ENCODE measurements around the gene ARPP21. TPM values are rescaled to one million over a fixed set of nuclear protein-coding genes. Genes with fewer than 3 reads are reported as not detected.

The ARPP21 gene
- total RNA-seq, 4 donors from 2014 or later: not detected

DNA sequence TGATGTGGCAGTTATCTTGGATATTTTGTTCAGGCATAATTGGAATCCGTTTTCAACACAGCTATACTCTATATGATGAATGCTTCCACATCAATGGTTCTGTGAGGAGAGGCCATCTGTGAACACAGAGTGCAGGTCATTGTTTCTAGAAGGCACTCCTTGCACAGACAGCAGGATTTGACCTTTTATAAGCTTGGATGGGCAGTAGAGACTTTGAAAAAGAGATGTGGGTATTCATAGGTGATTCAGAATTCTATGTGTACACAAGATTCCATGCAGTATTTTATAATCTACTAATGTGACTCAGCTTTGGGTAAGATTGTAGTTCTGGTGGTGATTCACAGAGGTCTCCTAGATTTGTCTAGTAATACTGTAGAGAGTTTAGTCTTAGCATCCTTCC is 12.5 kb downstream of the ARPP21 start:
- H3K4me1 ChIP-seq: no peaks in the 10 kb centered on the region
- intact Hi-C loops (cut with DNase I): no loop called here
- H3K36me3 ChIP-seq: no peaks in the 10 kb centered on the region
- H3K9me3 ChIP-seq: no peaks in the 10 kb centered on the region
- no peaks in the 10 kb centered on the region for H3K27me3 ChIP-seq
- 56 to 60% methylated on average over 1 of the region's 1 CpG for WGBS, 2 donors
- H3K4me3 ChIP-seq: no peak overlapping the region
- no peak for DNase-seq
- H3K27ac ChIP-seq: no peak overlapping the region
- TF ChIP-seq POLR2A (IDR thresholded peaks at IDR 0.05): no peak
- TF ChIP-seq, protein P1, sequence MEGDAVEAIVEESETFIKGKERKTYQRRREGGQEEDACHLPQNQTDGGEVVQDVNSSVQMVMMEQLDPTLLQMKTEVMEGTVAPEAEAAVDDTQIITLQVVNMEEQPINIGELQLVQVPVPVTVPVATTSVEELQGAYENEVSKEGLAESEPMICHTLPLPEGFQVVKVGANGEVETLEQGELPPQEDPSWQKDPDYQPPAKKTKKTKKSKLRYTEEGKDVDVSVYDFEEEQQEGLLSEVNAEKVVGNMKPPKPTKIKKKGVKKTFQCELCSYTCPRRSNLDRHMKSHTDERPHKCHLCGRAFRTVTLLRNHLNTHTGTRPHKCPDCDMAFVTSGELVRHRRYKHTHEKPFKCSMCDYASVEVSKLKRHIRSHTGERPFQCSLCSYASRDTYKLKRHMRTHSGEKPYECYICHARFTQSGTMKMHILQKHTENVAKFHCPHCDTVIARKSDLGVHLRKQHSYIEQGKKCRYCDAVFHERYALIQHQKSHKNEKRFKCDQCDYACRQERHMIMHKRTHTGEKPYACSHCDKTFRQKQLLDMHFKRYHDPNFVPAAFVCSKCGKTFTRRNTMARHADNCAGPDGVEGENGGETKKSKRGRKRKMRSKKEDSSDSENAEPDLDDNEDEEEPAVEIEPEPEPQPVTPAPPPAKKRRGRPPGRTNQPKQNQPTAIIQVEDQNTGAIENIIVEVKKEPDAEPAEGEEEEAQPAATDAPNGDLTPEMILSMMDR (IDR thresholded peaks at IDR 0.05): no peak

DNA sequence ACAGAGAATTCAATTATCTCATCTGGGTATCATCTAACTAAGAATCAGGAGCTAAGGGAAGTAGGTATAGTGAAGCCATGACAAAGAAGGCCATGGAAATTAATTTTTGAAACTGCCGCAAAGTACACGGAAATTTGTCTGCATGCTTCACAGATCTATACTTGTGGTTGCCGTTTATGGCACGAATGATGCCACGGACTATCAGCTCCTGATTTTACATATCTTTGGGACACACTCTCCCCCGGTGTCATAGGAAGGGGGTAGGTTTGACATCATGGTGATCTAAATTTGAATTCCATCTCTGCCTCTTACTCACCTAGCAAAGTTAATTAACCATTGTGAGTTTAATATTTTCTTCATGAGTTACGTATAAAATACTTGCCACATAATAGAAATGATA is 14.0 kb downstream of the ARPP21 start:
- TF ChIP-seq, protein P1 (IDR thresholded peaks at IDR 0.05): no peak
- TF ChIP-seq POLR2A (IDR thresholded peaks at IDR 0.05): no peak

DNA sequence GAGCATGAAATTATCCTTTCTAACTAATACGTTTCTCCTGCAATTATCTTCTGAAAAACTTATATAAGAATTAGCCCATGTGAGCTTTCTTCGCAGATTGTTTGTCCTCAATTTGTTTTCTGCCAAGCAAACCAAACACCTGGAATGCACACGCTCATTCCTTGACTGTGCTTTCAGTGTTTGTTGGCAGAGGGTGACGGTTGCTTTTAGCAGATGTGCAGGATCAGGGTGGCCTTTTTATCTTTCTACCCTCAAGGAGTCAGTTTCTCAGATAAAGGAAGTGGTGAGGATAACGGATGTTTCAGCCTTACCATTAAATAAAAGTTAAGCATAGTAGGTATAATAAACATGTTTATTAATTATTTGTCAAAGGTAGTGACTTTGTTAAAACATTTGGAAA is 15.2 kb downstream of the ARPP21 start:
- Histone ChIP-seq H3K9me3 (no peaks in the 10 kb centered on the region), H3K27ac (no peak overlapping the region), H3K4me3 (no peak overlapping the region), H3K27me3 (no peaks in the 10 kb centered on the region), H3K4me1 (no peaks in the 10 kb centered on the region), H3K36me3 (no peaks in the 10 kb centered on the region)
- intact Hi-C loops (cut with DNase I): no loop called here
- TF ChIP-seq, protein P1 (IDR thresholded peaks at IDR 0.05): no peak
- TF ChIP-seq POLR2A (IDR thresholded peaks at IDR 0.05): no peak
- DNase-seq: no peak
- WGBS, 2 donors: 48 to 50% methylated on average over 5 of the region's 5 CpGs

More for the DNA sequence above, 14.0 kb downstream of the ARPP21 start:
- DNase-seq: no peak
- Histone ChIP-seq H3K27me3 (no peaks in the 10 kb centered on the region), H3K4me3 (no peak overlapping the region), H3K36me3 (no peaks in the 10 kb centered on the region), H3K27ac (no peak overlapping the region), H3K9me3 (no peaks in the 10 kb centered on the region), H3K4me1 (no peaks in the 10 kb centered on the region)
- intact Hi-C loops (cut with DNase I): no loop called here
- WGBS, 2 donors: 81 to 85% methylated on average over 7 of the region's 7 CpGs

DNA sequence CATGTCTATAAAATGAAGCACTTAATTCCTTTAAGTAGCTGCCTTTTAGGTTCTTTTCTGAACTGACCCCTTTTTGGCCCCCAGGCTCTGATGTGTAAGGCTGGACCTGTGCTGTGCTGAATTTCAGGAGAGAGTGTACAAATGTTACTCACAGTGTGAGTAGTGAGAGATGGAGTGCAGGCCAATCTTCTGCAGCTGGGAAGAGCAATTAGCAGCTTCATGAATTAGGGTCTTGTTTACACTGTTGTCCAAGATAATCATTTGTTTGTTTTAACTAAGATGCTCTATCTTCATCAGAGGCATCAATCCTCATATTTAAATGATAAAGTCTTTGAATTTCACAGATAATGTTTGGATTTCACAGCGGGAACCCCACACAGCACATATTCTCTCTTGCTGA is 19.4 kb downstream of the ARPP21 start:
- no peaks in the 10 kb centered on the region for H3K36me3 ChIP-seq
- no peaks in the 10 kb centered on the region for H3K27me3 ChIP-seq
- peaks cover 0 to 5% (median 0%) of the 10 kb centered on the region in 3 donors for H3K4me1 ChIP-seq
- H3K27ac ChIP-seq: no peak overlapping the region
- no peak for TF ChIP-seq POLR2A (IDR thresholded peaks at IDR 0.05)
- TF ChIP-seq, protein P1 (IDR thresholded peaks at IDR 0.05): no peak
- 63 to 81% methylated on average over 1 of the region's 1 CpG for WGBS, 2 donors
- H3K9me3 ChIP-seq: no peaks in the 10 kb centered on the region
- no peak overlapping the region for H3K4me3 ChIP-seq
- DNase-seq: no peak
- intact Hi-C loops (cut with DNase I): no loop called here

DNA sequence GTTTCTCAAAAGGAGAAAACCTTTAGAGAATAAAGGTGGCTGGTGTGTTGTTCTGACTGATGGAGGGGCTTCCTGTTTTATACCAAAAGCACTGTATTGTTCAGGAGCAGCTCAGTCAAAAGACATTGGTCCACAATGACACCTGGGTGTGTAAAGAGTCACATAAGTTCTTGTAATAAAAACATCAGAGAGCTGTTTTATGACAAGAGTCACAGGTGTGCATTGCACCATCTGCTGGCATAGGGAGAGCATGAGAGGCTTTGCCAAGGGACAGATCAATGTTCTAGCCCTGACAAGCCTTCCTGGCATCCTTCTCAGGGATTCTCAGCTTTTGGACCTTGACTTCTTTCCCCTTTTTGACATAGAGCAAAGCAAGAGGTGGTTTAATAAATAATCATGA is 20.4 kb downstream of the ARPP21 start:
- intact Hi-C loops (cut with DNase I): no loop called here
- H3K9me3 ChIP-seq: no peaks in the 10 kb centered on the region
- peaks cover 0 to 11% (median 0%) of the 10 kb centered on the region in 3 donors for H3K4me1 ChIP-seq
- TF ChIP-seq POLR2A (IDR thresholded peaks at IDR 0.05): no peak
- TF ChIP-seq, protein P1 (IDR thresholded peaks at IDR 0.05): peak in 2 of 6 experiments; percentile 18 to 34
- no peak overlapping the region for H3K27ac ChIP-seq
- H3K27me3 ChIP-seq: no peaks in the 10 kb centered on the region
- H3K4me3 ChIP-seq: no peak overlapping the region
- DNase-seq: no peak
- no peaks in the 10 kb centered on the region for H3K36me3 ChIP-seq

All from esophagus squamous epithelium (tissue), 5 donors.